GM12878 (cell line): Measurements from ENCODE around the gene GPR4. TPM values are rescaled to one million over a fixed set of nuclear protein-coding genes. Genes with fewer than 3 reads are reported as not detected.

Experiments
- BHLHE40 ChIP-seq, 2 experiments: fragments of 450-650 bp in 1 of 2; IDR thresholded peaks; 2 replicates each; pipeline ENCODE4 v1.6.1; 2011 to 2017; ENCODE audit warnings: low read depth in 2 of 2, borderline replicate concordance in 1 of 2, improper control_type of control experiment in 1 of 2, low read length in 1 of 2, mild to moderate bottlenecking in 1 of 2
- EED ChIP-seq: sonication (generic); IDR thresholded peaks from 2 replicates; pipeline ENCODE4 v1.6.1; 2016; ENCODE audit warnings: antibody characterized with exemption, low read depth
- GATAD2B ChIP-seq: fragments of 450-650 bp; conservative IDR thresholded peaks from 2 replicates; pipeline ENCODE4 v1.6.1; 2017; ENCODE audit warnings: low read depth, mild to moderate bottlenecking, moderate library complexity
- IKZF1 ChIP-seq: fragments of 450-650 bp; conservative IDR thresholded peaks from 2 replicates; pipeline ENCODE4 v1.6.1; 2017; ENCODE audit warnings: antibody characterized with exemption, mild to moderate bottlenecking
- MEF2B ChIP-seq: fragments of 450-650 bp; IDR thresholded peaks from 2 replicates; pipeline ENCODE4 v1.6.1; 2018; ENCODE audit warnings: mild to moderate bottlenecking, moderate library complexity; ENCODE audit not compliant: partially characterized antibody, poor library complexity, severe bottlenecking
- MTA2 ChIP-seq: fragments of 450-650 bp; IDR thresholded peaks from 2 replicates; pipeline ENCODE4 v1.6.1; 2016; ENCODE audit warnings: low read depth, mild to moderate bottlenecking, moderate library complexity
- NBN ChIP-seq: fragments of 450-650 bp; IDR thresholded peaks from 2 replicates; pipeline ENCODE4 v1.6.1; 2016
- NFYB ChIP-seq: IDR thresholded peaks from 2 replicates; pipeline ENCODE4 v1.6.1; 2011; ENCODE audit warnings: low read depth, mild to moderate bottlenecking, low read length, improper control_type of control experiment, moderate library complexity; ENCODE audit not compliant: insufficient read depth
- NR2F1 ChIP-seq: fragments of 450-650 bp; conservative IDR thresholded peaks from 2 replicates; pipeline ENCODE4 v1.6.1; 2017; ENCODE audit warnings: mild to moderate bottlenecking
- POLR2AphosphoS2 ChIP-seq: IDR thresholded peaks from 2 replicates; pipeline ENCODE4 v1.6.1; 2011; ENCODE audit warnings: low read depth, mild to moderate bottlenecking, low read length, improper control_type of control experiment, moderate library complexity
- RAD51 ChIP-seq: fragments of 450-650 bp; IDR thresholded peaks from 2 replicates; pipeline ENCODE4 v1.6.1; 2016; ENCODE audit warnings: moderate library complexity, mild to moderate bottlenecking, inconsistent platforms
- RELB ChIP-seq: fragments of 450-650 bp; IDR thresholded peaks from 2 replicates; pipeline ENCODE4 v1.6.1; 2017; ENCODE audit warnings: low read depth, mild to moderate bottlenecking, moderate library complexity
- SMAD1 ChIP-seq: fragments of 450-650 bp; IDR thresholded peaks from 2 replicates; pipeline ENCODE4 v1.6.1; 2018; ENCODE audit warnings: mild to moderate bottlenecking, low read depth; ENCODE audit not compliant: partially characterized antibody
- SPI1 ChIP-seq: IDR thresholded peaks from 2 replicates; pipeline ENCODE4 v1.6.1; 2011; ENCODE audit warnings: low read depth, mild to moderate bottlenecking, low read length, moderate library complexity, borderline replicate concordance; ENCODE audit not compliant: insufficient read depth
- TCF7 ChIP-seq: IDR thresholded peaks from 2 replicates; pipeline ENCODE4 v1.6.1; 2014; ENCODE audit warnings: antibody characterized with exemption, borderline replicate concordance
- ZNF24 ChIP-seq: fragments of 450-650 bp; IDR thresholded peaks from 2 replicates; pipeline ENCODE4 v1.6.1; 2017; ENCODE audit warnings: antibody characterized with exemption, mild to moderate bottlenecking
- ZNF687 ChIP-seq: fragments of 450-650 bp; IDR thresholded peaks from 2 replicates; pipeline ENCODE4 v1.6.1; 2017; ENCODE audit warnings: mild to moderate bottlenecking, moderate library complexity
- polyA plus RNA-seq, 11 experiments: library from polyadenylated mRNA; depleted of rRNA in 4 of 11; unstranded in 6 of 11; stranded (reverse) in 5 of 11; fragments of >200 nt; fragmentation: Nextera tagmentation in 4 of 11; fragmentation: Illumina TruSeq in 1 of 11; extraction: Ambion mirVana in 4 of 11; extraction: Trizol in 1 of 11; gene quantifications; 1 replicate in 1 of 11; 2 replicates in 10 of 11; pipeline versions ENCODE4 v1.2.1 to v1.2.3, GENCODE V29; 2011 to 2016; ENCODE audit warnings: inconsistent platforms in 2 of 11, missing spikeins in 2 of 11, low read depth in 1 of 11
- total RNA-seq, 4 experiments: library from RNA; depleted of rRNA in 3 of 4; stranded (reverse); fragments of >200 nt in 3 of 4; fragmentation: Illumina TruSeq in 1 of 4; extraction: Trizol in 1 of 4; gene quantifications; 2 replicates each; pipeline versions ENCODE4 v1.2.1 to v1.2.3, GENCODE V29; 2013 to 2021

GPR4 gene
- total and polyA plus RNA-seq, 10 of the 15 experiments (the other 5 are each of a cell fraction or from before 2014, with no cell fraction given) = not detected

- 0 out of 2 replicates have a peak, but pooled peaks have one; percentile 27 for TF ChIP-seq ZNF687
- 0 out of 2 replicates have a peak, but pooled peaks have one; percentile 34 for TF ChIP-seq MTA2
- TF ChIP-seq NBN = peak; percentile 59; the same call in 1 of the 2 replicates
- TF ChIP-seq EED = peak; percentile 92
- TF ChIP-seq BHLHE40 (IDR thresholded peaks at IDR 0.05; ENCODE audit: borderline replicate concordance in 1 of 2, low read depth in 2 of 2, low read length in 1 of 2) = peak in 1 of 2 experiments; percentile 28; a peak in 1 of 4 replicates
- TF ChIP-seq SPI1 = 0 out of 2 replicates have a peak, but pooled peaks have one; percentile 5
- no peak for TF ChIP-seq SMAD1
- TF ChIP-seq ZNF24 = no peak
- TF ChIP-seq IKZF1 = peak; percentile 96
- peak; percentile 54 for TF ChIP-seq MEF2B
- TF ChIP-seq NFYB = no peak
- 0 out of 2 replicates have a peak, but pooled peaks have one; percentile 19 for TF ChIP-seq RAD51
- no peak for TF ChIP-seq TCF7
- 0 out of 2 replicates have a peak, but pooled peaks have one; percentile 23 for TF ChIP-seq GATAD2B
- peak; percentile 73 for TF ChIP-seq RELB
- peak; percentile 55; the same call in 1 of the 2 replicates for TF ChIP-seq NR2F1
- no peak; the same call in 1 of the 2 replicates for TF ChIP-seq POLR2AphosphoS2
These were observed 5.3 kb upstream of the GPR4 start (continued) for GRCh38 chr19:45607071-45608029.
